GM23248 (cell line): Measurements from ENCODE around the gene ARF1.

ENCODE experiments used
- EZH2 ChIP-seq: fragments of 200-600 bp; sonication (generic); IDR thresholded peaks from 2 replicates; pipeline ENCODE4 v1.6.1; 2018; ENCODE audit warnings: antibody characterized with exemption, mild to moderate bottlenecking; ENCODE audit not compliant: insufficient read depth, poor library complexity, severe bottlenecking
- EZH2phosphoT487 ChIP-seq: fragments of 200-600 bp; sonication (generic); IDR thresholded peaks from 2 replicates; pipeline ENCODE4 v1.6.1; 2018; ENCODE audit warnings: antibody characterized with exemption, moderate library complexity, mild to moderate bottlenecking, low read depth; ENCODE audit not compliant: insufficient read depth

DNA sequence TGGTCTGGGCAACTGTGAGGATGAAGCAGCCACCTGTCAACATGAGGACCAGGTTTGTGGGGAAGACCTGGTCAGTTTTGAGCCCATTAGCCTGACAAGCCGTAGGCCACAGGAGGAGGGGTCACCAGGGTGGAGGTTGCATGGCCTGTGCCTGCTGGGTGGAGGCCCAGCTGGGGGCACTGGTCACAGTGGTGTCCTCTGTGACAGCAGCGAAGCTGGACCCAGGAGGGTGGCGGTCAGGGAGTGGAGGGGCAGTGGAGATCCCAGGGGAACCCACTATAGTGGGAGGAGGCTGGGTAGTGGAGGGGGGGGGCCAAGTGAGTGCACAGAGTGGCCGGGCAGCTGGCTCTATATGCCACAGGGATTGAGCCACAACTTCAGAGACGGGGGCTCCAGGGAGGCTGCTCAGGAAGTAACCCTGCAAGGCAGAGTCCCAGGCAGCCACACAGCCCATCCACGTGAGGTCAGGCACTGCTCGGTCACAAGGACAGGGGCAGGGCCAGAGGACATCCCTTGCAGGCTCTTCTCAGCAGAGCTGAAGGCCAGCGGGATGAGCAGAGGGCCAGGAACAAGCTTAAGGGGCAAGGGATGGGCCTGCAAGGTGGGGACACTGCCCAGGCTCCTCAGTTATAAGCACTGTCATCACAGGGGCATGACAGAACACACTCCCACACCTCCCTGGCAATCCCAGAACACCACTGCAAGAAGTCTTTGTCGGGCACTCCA, 22.9 kb downstream of the ARF1 start:
- TF ChIP-seq EZH2 (no peak), EZH2phosphoT487 (no peak)
